Umbilical cord (tissue), 2 donors: ENCODE results near the gene DHRS3. TPM values are rescaled to one million over a fixed set of nuclear protein-coding genes. Genes with fewer than 3 reads are reported as not detected.
"Not testable (repeated sequence)": the region's sequence is repeated elsewhere in the genome, so short reads cannot be mapped to it uniquely, and the experiment has no call there.

Experiments
- DNase-seq: peaks from one replicate; pipeline ENCODE4 v3.0.0-alpha.2; 2015; ENCODE audit warnings: low spot score
- total RNA-seq: library from RNA; depleted of rRNA; stranded (reverse); fragments of >200 nt; gene quantifications from one replicate; pipeline ENCODE4 v1.2.3, GENCODE V29; 2014; ENCODE audit warnings: low replicate concordance; ENCODE audit not compliant: insufficient read depth

Gene DHRS3
- total RNA-seq, 1 donor from 2014 or later = 107 TPM

DNA sequence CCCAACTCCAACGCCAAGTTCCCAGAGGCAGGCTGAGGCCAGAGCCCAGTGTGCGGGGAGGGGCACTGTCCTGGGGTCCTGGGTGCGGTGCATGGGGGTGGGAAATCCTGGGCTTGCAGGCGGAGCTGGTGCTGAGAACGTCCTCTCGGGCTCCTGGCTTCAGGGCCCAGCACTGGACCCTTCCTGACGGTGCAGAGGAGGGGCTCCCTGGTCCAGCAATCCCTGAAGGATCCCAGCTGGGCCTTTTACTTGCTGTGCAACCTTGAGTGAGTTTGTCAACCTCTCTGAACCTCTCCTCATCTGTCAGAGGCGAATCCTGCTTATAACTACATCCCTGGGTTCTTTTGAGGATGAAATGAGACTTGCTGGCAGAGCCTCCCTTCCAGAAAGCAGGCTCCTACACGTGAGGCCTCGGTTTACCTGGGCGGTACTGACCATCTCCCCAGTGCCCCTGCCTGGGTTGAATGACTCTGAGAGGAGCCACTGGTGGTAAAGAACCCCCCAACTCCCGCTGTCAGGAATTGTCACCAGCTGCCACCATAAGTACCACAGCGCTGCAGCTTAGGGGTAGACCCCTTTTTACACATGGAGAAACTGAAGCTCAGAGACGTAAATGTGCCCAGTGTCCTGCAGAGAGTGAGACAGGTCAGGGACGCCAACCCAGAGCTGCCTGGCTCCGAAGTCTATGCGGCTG lies 77.3 kb downstream of the DHRS3 start:
- DNase-seq = no peak

DNA sequence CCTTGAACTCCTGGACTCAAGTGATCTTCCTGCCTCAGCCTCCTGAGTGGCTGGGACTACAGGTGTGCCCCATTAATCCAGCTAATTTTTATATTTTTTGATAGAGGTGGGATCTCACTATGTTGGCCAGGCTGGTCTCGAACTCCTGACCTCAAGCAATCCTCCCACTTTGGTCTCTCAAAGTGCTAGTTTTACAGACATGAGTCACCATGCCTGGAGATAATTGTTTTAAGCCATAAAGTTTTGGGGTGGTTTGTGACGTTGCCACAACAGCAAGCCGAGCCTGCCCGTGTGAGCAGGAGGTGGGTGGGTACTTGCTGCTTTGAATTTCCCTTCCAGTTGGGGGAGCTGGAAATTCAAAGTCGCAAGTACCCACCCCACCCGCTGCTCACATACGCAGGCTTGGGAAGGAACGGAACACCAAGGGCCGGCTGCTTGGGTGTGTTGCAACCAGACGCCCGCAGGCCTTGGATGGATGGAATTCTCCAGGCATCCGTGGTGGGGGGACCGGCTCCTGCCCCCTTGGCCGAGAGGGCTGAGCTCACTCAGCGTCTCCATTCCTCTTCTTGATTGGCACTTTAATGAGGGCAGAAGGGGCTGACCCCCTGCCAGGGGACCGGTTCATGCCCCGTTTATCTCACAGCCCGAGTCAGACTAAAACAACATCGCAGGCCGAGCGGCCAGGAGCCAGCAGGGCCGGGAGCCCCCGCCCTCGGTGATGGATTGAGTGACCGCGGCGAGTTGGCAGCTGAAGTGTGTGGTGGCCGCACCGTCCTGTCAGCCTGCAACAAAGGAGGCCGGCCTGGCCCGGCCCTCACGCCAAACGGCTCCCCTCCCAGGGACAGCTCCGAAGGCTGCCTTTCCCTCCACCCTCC lies 78.1 kb downstream of the DHRS3 start:
- DNase-seq = peak; percentile 90

DNA sequence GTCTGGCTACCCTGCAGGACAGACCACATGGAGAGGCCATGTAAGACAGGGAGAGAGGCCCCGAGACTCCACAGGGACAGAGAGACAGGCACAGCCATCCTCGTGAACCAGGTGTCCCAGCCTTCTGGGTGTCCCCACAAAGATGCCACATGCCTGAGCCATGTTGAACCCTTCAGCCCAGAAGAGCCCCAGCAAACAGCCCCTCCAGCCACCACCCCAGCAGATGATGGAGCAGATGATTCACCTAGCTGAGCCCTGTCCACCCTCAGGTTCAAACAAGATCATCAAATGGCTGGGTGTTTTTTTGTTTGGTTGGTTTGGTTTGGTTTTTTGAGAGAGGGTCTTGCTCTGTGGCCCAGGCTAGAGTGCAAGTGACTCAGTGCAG lies 78.7 kb downstream of the DHRS3 start:
- no peak for DNase-seq

DNA sequence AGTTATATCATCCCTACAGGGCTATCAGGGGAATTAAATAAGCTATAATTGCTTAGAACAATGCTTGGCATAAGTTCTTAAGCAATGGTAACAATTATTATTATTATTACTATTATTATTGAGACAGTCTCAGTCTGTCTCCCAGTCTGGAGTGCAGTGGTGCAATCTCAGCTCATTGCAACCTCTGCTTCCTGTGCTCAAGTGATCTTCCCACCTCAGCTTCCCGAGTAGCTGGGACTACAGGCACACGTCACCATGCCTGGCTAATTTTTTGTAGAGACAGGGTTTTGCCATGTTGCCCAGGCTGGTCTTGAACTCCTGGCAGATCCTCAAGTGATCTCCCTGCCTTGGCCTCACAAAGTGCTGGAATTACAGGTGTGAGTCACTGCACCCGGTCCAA lies 79.5 kb downstream of the DHRS3 start:
- not testable (repeated sequence) for DNase-seq

DNA sequence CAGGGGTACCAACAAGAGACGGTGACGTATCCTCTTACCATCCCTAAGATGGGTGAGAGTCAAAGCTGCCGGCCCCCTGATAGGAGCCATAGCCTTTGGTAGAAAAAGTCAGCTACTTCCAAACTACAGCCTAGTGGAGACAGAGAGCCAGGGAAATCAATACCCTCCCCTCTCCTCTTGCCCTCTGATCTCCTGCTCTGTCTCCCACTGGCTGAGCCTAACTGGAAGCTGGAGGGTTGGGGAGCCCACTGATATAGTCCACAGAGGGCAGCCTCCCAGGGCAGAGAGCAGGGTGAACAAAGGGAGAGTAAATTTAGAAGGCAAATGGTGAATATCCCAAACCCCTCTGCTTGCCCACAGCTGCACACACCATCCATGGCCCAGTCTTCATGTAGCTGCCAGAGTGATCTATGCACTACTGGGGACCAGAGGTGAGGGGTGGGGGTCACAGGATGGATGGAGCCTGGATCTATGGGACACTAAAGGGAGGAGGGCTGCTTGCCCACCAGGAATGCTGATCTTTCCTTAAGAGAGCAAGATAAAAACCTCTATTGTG lies 80.0 kb downstream of the DHRS3 start:
- no peak for DNase-seq

DNA sequence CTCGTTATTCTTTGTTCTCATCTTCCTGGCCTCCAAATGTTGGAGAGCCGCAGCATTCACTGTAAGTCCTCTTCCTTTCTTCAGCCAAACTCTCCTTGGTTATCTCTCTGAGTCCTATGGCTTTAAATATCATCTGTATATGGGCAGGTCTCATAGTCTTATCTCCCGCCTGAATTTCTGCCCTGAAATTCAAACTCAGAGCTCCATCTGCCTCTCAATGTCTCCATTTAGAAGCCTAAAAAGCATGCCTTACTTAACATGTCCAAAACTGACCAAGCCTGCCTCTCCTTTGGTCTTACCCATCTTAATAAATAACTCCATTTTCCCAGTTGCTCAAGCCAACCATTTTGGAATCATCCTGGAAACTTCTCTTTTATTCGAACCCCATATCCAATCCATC lies 80.7 kb downstream of the DHRS3 start:
- no peak for DNase-seq

GRCh38 chr1:12536023-12536639 lies 81.9 kb downstream of the DHRS3 start:
- DNase-seq = no peak

DNA sequence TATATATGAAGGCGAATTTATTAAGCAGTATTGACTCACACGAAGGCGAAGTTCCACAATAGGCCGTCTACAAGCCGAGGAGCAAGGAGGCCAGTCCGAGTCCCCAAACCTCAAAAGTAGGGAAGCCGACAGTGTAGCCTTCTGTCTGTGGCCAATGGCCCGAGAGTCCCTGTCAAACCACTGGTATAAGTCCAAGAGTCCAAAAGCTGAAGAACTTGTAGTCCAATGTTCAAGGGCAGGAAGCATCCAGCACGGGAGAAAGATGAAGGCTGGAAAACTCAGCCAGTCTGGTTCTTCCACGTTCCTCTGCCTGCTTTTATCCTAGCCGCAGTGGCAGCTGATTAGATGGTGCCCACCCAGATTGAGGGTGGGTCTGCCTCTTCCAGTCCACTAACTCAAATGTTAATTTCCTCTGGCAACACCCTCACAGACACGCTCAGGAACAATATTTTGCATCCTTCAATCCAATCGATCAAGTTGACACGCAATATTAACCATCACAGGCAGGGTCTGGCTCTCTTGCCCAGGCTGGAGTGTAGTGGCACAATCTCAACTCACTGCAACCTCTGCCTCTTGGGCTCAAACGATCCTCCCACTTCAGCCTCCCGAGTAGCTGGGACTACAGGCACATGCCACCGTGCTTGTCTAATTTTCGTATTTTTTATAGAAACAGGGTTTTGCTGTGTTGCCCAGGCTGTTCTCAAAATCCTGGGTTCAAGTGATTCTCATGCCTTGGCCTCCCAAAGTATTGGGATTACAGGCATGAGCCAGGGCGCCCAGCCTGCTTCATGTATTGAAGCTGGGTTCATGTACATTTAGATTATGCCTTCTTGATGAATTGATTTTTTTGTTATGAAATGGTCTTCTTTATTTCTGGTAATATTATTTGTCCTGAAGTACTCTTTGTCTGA lies 85.3 kb downstream of the DHRS3 start:
- no peak for DNase-seq

DNA sequence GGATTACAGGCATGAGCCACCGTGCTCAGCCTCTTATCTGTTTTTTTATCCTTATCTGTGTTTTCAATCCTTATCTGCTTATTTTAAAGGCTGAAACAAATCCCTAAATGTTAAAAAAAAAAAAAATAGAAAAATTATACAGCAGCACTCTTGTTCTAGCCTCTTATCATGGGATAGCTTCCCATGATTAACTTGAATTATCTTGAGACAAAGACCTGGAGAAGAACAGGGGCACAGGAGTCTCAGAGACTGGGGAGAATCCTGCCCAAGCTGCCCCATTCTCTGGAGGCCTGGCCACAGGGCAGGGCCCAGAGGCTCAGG lies 86.9 kb downstream of the DHRS3 start:
- DNase-seq = peak; percentile 67

DNA sequence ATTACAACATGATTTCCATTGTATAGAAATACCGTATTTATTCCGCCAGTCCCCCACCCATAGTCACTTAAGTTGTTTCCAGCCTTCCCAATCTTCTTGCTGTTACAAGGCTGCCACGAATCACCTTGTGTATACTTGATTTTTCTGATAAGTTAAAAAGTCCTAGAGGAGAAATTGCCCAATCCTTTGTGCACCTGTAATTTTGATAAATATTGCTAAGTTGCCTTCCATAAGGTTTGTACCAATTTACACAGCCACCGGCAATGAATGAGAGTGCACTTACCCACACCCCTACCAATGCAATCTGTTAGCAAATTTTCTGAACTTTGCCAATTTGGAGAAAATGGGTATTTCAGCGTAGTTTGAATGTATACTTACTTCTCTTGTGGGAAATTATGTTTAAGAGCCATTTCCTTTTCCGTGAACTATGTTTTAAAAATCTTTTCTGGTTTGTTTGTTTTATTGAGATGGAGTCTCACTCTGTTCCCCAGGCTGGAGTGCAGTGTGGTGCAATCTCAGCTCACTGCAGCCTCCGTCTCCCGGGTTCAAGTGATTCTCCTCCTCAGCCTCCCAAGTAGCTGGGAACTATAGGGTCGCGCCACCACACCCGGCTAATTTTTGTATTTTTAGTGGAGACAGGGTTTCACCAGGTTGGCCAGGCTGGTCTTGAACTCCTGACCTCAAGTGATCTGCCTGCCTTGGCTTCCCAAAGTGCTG lies 87.4 kb downstream of the DHRS3 start:
- no peak for DNase-seq

DNA sequence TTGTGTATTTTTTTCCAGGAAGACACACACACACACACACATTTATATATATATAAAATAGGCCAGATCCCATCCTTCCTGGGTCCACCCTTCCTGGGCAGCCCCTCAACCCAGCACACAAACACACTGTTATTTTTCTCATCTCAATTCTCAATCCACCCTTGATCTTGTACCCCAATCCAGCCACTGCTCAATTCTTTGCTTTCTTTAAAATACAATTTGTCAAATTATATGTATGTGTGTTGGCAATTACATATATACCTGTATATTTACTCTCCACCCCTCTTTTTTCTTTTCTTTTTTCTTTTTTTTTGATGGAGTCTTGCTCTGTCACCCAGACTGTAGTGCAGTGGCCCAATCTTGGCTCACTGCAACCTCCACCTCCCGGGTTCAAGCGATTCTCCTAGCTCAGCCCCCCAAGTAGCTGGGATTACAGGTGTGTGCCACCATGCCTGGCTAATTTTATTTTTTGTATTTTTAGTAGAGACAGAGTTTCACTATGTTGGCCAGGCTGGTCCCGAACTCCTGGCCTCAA lies 88.3 kb downstream of the DHRS3 start:
- DNase-seq = no peak

- no peak for DNase-seq
Observed at GRCh38 chr1:12528021-12528852, 89.8 kb downstream of the DHRS3 start.

DNA sequence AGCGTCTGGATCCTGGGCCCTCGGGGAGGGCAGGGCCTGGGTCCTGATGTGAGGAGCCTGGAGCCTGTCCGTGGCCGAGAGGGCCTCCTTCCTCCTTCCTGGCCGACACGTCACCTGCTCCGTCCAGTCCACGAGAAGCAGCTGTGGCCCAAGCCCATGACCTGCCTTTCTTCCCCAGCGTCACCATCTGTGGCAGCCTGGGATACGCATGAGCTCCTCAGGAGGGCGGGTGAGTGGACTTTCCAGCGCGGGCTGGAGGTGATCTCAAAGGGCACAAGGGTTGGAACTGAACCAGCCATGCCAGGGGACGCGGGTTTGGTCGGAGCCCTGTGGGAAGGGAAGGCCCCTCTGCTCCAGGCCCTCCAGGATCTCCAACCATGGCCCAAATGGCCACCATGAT lies 90.4 kb downstream of the DHRS3 start:
- no peak for DNase-seq

DNA sequence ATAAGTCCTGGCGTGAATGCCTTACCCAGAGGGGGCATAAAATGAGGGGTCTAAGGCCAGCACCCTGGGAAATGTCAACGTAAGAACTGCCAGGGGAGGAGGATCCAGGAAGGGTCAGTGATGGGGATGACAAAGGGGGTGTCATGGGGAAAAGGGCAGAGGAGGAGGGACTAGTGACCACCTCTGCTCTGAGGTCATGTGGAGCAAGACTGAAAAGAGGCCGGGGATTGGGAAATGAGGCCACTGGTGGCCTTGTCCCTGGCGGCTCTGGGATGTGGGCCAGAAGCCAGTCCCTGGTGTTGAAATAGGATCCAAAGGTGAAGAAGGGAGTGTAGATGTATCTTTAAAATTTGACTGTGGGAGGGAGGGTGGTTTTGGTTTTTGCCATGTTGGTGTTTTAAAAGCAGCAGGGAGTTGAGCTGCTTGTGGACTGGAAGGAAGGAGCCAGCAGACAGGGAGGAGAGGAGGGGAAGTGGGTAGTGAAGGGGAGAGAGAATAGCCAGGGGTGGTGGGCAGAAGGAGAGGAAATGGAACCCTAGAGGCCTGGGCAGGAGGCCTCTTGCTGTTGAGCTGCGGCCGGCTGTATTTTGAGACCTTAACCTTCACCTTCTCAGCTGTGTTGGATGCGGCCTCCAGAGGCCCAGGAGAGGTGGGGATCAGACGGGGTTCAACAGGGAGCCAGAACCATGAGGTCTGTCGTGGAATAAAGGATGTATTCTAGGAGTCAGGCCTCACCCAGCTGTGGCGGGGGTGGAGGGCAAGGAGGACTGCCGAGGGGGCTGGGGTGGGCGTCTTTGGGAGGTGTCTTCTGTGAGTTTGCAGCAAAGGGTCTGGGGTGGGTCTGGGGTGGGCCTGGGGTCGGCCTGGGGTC lies 92.5 kb downstream of the DHRS3 start:
- no peak for DNase-seq

- DNase-seq = no peak
Observed at GRCh38 chr1:12524266-12524665, 93.7 kb downstream of the DHRS3 start.

GRCh38 chr1:12522780-12523179 lies 95.2 kb downstream of the DHRS3 start:
- not testable (repeated sequence) for DNase-seq

GRCh38 chr1:12521096-12521495 lies 96.9 kb downstream of the DHRS3 start:
- no peak for DNase-seq

- DNase-seq = no peak
Observed at GRCh38 chr1:12519693-12520364, 98.2 kb downstream of the DHRS3 start.
